ENCODE measurements around the gene TTC34. TPM values are rescaled to one million over a fixed set of nuclear protein-coding genes. Genes with fewer than 3 reads are reported as not detected.

The TTC34 gene
- total and polyA plus RNA-seq, 8 donors: 0.18 to 0.99 (median 0.44) TPM

GRCh38 chr1:2820731-2821372 is 19.4 kb upstream of the TTC34 start:
- 60 to 68% methylated on average over 11 of the region's 11 CpGs for WGBS, 2 donors
- no peak overlapping the region for H3K27ac ChIP-seq
- no peak overlapping the region for H3K4me3 ChIP-seq
- TF ChIP-seq, protein P1, sequence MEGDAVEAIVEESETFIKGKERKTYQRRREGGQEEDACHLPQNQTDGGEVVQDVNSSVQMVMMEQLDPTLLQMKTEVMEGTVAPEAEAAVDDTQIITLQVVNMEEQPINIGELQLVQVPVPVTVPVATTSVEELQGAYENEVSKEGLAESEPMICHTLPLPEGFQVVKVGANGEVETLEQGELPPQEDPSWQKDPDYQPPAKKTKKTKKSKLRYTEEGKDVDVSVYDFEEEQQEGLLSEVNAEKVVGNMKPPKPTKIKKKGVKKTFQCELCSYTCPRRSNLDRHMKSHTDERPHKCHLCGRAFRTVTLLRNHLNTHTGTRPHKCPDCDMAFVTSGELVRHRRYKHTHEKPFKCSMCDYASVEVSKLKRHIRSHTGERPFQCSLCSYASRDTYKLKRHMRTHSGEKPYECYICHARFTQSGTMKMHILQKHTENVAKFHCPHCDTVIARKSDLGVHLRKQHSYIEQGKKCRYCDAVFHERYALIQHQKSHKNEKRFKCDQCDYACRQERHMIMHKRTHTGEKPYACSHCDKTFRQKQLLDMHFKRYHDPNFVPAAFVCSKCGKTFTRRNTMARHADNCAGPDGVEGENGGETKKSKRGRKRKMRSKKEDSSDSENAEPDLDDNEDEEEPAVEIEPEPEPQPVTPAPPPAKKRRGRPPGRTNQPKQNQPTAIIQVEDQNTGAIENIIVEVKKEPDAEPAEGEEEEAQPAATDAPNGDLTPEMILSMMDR (IDR thresholded peaks at IDR 0.05): no peak
- H3K36me3 ChIP-seq: no peaks in the 10 kb centered on the region
- DNase-seq (peak in 1 of 6 donors; percentile 45), ATAC-seq (no peak), FAIRE-seq (no peak)
- no peaks in the 10 kb centered on the region for H3K27me3 ChIP-seq
- H3K4me1 ChIP-seq: no peaks in the 10 kb centered on the region
- H3K9me3 ChIP-seq: no peaks in the 10 kb centered on the region
- intact Hi-C loops (cut with DNase I): loop anchor here in 1 of 3 donors (5.0 kb wide), 1 partner anchor 606 kb away; no protein-coding TSS in a partner anchor

DNA sequence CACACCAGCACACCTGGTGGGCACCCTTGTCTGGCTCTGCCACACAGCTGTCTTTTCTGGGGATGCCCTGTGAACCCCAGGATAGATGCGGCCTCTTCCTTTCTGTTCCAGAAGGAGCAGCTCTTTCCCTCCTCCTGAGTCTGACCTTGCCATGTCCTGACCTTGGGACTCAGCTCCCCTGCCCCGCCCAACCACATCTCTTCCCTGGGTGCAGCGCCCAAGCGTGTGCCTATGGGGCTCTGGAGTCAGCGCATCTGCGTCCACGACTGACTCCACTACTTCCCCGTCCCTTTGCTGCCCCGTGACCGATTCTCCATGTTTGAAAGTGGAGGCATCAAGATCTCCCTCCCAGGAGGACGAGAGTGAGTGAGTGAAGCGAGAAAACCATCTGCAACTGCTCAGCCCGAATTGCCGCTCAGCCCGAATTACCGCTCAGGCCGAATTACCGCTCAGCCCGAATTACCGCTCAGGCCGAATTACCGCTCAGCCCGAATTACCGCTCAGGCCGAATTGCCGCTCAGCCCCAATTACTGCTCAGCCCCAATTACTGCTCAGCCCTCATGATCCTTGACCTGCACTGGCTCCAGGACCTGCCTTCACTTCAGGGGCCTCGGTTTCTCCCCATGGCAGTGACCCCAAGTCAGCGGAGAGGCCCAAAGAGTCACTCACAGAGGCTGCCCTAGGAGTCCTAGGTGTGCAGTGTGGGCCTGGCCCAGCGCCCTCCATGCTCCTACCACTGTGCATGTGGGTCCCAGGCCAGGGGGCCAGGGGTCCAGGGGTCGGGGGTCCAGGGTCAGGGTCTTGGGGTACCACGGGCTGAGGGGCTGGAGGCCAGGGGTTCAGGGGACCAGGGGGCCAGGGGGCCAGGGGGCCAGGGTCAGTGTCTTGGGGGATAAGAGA is 18.6 kb upstream of the TTC34 start:
- H3K36me3 ChIP-seq: no peaks in the 10 kb centered on the region
- intact Hi-C loops (cut with DNase I): loop anchor here in 1 of 3 donors (5.0 kb wide), 1 partner anchor 607 kb away; no protein-coding TSS in a partner anchor
- FAIRE-seq (no peak), DNase-seq (peak in 1 of 6 donors; percentile 68), ATAC-seq (no peak)
- no peaks in the 10 kb centered on the region for H3K9me3 ChIP-seq
- H3K27ac ChIP-seq: no peak overlapping the region
- H3K4me1 ChIP-seq: no peaks in the 10 kb centered on the region
- H3K4me3 ChIP-seq: no peak overlapping the region
- H3K27me3 ChIP-seq: no peaks in the 10 kb centered on the region
- WGBS, 2 donors: 88 to 89% methylated on average over 31 of the region's 31 CpGs
- TF ChIP-seq, protein P1 (IDR thresholded peaks at IDR 0.05): no peak

GRCh38 chr1:2819429-2819828 is 17.9 kb upstream of the TTC34 start:
- intact Hi-C loops (cut with DNase I): no loop called here
- DNase-seq: no peak
- ATAC-seq: no peak
- Histone ChIP-seq H3K27me3 (no peaks in the 10 kb centered on the region), H3K4me3 (no peak overlapping the region), H3K36me3 (no peaks in the 10 kb centered on the region), H3K9me3 (no peaks in the 10 kb centered on the region), H3K4me1 (no peaks in the 10 kb centered on the region), H3K27ac (no peak overlapping the region)
- 69 to 87% methylated on average over 5 of the region's 5 CpGs for WGBS, 2 donors
- no peak for FAIRE-seq
- TF ChIP-seq, protein P1 (IDR thresholded peaks at IDR 0.05): no peak

DNA sequence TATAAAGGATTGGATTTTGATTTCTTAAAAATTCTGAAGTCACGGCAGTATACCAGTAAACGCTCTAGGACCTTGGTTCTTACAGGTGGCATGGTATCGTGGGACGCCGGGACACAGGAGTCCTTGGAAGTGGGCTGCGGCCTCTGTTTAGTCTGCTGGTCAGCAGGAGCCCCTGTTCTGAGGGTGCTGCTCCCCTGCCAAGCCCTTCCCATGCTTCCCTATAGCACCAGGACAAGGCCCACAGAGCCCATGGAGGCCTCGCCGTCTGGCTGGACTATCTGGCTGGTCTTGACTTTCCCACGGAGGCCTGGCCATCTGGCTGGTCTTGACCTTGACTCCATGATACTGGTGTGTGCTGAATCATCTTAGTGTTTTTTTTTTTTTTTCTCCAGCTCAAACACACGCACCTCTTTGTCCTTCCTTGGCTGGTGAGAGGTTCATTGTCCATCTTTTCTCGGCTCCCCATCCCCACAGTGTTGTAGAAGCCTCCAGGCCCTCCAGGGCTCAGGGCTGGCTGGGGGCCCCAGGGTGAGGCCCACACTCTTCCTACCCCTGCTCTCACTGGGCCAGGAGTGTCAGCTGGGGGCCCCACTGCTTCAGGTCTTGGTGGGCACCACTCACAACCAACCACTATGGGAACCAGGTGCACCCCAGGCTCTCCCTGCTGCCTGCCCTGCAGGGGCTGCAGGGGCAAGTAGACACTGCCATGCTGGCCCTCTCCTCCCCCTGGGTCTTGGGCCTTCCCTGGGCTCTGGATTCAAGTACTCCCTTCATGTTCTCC is 16.5 kb upstream of the TTC34 start:
- Histone ChIP-seq H3K36me3 (no peaks in the 10 kb centered on the region), H3K27ac (no peak overlapping the region), H3K4me3 (no peak overlapping the region), H3K4me1 (no peaks in the 10 kb centered on the region), H3K27me3 (no peaks in the 10 kb centered on the region), H3K9me3 (no peaks in the 10 kb centered on the region)
- WGBS, 2 donors: 71 to 77% methylated on average over 11 of the region's 11 CpGs
- DNase-seq: peak in 1 of 6 donors; percentile 32
- ATAC-seq: no peak
- TF ChIP-seq, protein P1 (IDR thresholded peaks at IDR 0.05): no peak
- intact Hi-C loops (cut with DNase I): no loop called here
- no peak for FAIRE-seq

Measured in pancreas (tissue), 10 donors.